ENCODE measurements around the gene PLEKHM1.

PLEKHM1 gene

GRCh38 chr17:45427181-45427835 lies 63.2 kb downstream of the PLEKHM1 start:
- DNase-seq (ENCODE audit: low read depth): no peak

GRCh38 chr17:45426561-45426960 lies 64.0 kb downstream of the PLEKHM1 start:
- DNase-seq (ENCODE audit: low read depth): no peak

GRCh38 chr17:45425984-45426413 lies 64.5 kb downstream of the PLEKHM1 start:
- DNase-seq (ENCODE audit: low read depth): no peak

GRCh38 chr17:45425125-45425983 lies 65.2 kb downstream of the PLEKHM1 start:
- DNase-seq (ENCODE audit: low read depth): peak; percentile 72

GRCh38 chr17:45424769-45425124 lies 65.8 kb downstream of the PLEKHM1 start:
- no peak for DNase-seq (ENCODE audit: low read depth)

GRCh38 chr17:45423975-45424335 lies 66.6 kb downstream of the PLEKHM1 start:
- no peak for DNase-seq (ENCODE audit: low read depth)

- no peak for DNase-seq (ENCODE audit: low read depth)
Observed at GRCh38 chr17:45423304-45423974, 67.1 kb downstream of the PLEKHM1 start.

GRCh38 chr17:45414990-45415881 lies 75.3 kb downstream of the PLEKHM1 start:
- DNase-seq (ENCODE audit: low read depth): no peak

- no peak for DNase-seq (ENCODE audit: low read depth)
Observed at GRCh38 chr17:45413498-45413923, 77.0 kb downstream of the PLEKHM1 start.

- no peak for DNase-seq (ENCODE audit: low read depth)
Observed at GRCh38 chr17:45411348-45412105, 79.0 kb downstream of the PLEKHM1 start.

GRCh38 chr17:45410144-45411091 lies 80.1 kb downstream of the PLEKHM1 start:
- DNase-seq (ENCODE audit: low read depth): no peak

- no peak for DNase-seq (ENCODE audit: low read depth)
Observed at GRCh38 chr17:45409659-45410076, 80.9 kb downstream of the PLEKHM1 start.

GRCh38 chr17:45408611-45409421 lies 81.7 kb downstream of the PLEKHM1 start:
- DNase-seq (ENCODE audit: low read depth): no peak

GRCh38 chr17:45406107-45406506 lies 84.4 kb downstream of the PLEKHM1 start:
- no peak for DNase-seq (ENCODE audit: low read depth)

- peak; percentile 11 for DNase-seq (ENCODE audit: low read depth)
Observed at GRCh38 chr17:45405250-45406086, 85.1 kb downstream of the PLEKHM1 start.

GRCh38 chr17:45404870-45405249 lies 85.7 kb downstream of the PLEKHM1 start:
- no peak for DNase-seq (ENCODE audit: low read depth)

GRCh38 chr17:45403906-45404490 lies 86.5 kb downstream of the PLEKHM1 start:
- no peak for DNase-seq (ENCODE audit: low read depth)

GRCh38 chr17:45402916-45403315 lies 87.6 kb downstream of the PLEKHM1 start:
- DNase-seq (ENCODE audit: low read depth): no peak
